GM18868 (cell line): ENCODE measurements around the gene PKHD1.

Experiments
- ATAC-seq: cut with Tn5 transposase; IDR thresholded peaks from one replicate; pipeline ENCODE4 v1.9.1; 2021; ENCODE audit warnings: mild to moderate bottlenecking, moderate library complexity; ENCODE audit not compliant: unreplicated experiment

Gene PKHD1, protein sequence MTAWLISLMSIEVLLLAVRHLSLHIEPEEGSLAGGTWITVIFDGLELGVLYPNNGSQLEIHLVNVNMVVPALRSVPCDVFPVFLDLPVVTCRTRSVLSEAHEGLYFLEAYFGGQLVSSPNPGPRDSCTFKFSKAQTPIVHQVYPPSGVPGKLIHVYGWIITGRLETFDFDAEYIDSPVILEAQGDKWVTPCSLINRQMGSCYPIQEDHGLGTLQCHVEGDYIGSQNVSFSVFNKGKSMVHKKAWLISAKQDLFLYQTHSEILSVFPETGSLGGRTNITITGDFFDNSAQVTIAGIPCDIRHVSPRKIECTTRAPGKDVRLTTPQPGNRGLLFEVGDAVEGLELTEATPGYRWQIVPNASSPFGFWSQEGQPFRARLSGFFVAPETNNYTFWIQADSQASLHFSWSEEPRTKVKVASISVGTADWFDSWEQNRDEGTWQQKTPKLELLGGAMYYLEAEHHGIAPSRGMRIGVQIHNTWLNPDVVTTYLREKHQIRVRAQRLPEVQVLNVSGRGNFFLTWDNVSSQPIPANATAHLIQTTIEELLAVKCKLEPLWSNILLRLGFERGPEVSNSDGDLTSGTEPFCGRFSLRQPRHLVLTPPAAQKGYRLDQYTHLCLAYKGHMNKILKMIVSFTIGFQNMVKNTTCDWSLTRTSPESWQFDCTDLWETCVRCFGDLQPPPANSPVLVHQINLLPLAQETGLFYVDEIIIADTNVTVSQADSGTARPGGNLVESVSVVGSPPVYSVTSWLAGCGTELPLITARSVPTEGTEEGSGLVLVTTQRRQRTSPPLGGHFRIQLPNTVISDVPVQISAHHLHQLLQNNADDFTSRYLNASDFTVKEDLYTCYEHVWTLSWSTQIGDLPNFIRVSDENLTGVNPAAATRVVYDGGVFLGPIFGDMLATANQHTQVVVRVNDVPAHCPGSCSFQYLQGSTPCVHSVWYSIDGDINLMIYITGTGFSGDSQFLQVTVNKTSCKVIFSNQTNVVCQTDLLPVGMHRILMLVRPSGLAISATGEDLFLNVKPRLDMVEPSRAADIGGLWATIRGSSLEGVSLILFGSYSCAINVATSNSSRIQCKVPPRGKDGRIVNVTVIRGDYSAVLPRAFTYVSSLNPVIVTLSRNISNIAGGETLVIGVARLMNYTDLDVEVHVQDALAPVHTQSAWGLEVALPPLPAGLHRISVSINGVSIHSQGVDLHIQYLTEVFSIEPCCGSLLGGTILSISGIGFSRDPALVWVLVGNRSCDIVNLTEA (N-terminal part only)

DNA sequence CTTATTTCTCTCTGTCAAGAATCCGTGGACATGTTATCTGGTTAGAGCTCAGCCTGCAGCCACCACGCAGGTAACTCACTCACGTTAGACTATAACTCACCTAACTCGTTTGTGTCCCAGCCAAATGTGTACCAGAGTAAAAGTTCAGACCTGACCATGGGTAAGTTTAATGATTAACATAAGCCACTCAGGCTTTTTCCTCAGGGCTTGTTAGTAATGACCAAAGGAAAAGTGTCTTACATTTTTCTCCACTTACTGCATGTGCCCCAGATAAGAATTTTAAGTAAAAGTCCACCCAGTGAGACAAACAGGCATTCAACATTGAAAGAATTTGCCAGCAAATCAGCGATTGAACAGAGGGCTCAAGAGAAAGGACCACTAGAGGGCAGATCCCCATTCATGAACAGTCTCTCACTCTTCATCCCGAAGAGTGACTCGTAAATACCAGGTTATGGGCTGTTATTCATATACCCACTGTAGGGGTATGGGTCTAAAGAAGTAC lies at the start of gene PKHD1:
TSS of gene PKHD1 (minus strand) at position 116 of the 502 bp plus-strand sequence. CDS start 2,680 bp downstream, outside the sequence.
- ATAC-seq: no peak

DNA sequence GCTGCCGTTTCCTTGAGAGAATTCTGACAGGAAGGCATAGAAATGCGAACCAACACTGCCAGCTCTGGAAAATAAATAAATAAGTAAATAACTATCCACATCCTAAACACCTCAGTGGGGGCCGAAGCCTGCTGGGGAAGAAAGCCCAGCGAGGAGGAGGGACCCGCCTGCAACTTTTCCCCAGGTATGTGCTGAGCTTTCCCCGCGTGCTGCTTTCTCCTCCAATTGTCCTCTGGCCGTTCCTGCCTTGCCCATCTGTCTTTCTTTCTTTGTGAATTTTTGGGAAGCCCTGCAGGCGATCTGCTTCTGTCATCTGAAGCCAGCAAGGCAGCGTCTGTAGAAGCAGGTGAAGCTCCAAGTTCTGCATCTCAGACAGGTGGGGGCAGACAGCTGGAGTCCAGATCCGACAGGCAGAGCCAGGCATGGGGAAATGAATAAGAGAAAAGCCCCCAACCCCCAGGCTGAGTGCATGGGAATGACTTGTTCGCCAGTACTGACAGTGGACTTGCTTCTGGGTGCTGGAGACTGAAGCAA lies 49.6 kb upstream of the PKHD1 start:
- ATAC-seq: no peak

DNA sequence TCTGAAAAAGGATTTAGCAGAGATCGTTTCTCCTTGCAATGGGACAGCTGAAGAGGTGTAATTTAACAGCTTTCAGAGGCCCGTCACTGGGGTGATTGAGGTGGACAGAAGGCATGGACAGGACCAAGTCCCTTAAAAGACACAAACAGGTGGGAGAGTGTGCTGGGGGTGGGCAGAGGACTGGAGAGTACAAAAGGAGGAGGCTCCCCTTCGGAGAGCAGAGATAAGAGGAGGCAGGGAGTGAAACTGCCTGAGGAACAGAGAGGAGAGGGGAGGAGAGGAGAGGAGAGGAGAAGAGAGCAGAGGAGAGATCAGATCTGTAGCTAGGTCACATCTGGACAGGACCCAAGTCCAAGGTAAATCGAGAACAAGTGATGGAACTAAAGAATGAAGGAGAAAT lies 48.6 kb upstream of the PKHD1 start:
- ATAC-seq: no peak

DNA sequence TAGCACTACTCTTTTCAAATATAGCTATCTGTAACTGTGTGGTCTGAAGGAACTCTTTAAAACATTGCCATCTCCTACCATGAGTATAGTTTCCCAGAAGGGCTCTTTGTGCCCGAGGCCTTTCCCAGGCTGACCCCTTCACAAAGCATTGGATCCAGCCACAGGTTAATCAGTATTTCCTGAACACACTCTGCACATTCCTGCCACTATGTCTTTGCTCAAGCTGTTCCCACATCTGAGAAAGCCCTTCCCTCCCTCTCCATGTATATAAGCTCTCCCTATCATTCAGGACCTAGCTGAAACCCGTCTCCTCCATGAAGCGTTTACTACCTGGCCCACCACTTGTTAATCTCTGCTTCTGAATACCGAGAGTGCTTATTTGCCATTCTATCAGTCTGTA lies 47.8 kb upstream of the PKHD1 start:
- no peak for ATAC-seq

DNA sequence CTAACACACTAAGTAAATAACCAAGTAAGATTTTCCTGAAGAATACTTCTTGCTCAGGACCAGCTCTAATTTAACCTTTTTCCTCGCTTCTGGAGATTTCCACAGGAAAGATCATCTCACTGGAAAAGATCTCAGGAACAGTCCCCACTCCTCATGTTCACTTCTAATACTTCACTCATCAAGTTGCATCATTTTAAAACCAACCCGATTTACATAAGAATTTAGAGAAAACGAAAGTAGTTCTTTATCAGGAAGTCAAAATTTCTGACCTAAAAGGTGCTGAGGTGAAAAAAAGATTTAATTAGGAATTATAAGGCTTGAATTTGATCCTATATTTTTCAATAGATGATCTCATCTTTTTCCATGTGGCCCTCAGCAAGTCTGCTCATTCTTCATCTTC lies 46.6 kb upstream of the PKHD1 start:
- no peak for ATAC-seq

DNA sequence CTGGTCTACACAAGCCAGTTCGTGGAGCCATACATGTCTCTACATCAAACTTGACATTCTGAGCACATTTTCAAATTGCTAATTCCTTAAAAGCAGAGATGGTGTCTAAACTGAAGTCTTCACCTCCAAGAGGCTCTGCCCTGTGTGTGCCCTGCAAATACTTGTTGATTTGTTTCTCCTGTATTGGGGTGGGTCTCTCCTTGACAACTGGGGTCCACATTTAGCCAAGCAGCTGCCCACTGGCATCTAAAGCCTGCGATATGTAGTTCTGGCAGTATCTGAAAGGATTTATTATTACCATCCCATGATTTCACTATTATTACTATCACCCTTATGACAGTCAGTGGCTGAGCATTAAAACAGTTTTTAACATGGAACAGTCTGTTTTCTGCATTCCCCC lies 45.9 kb upstream of the PKHD1 start:
- ATAC-seq: no peak

DNA sequence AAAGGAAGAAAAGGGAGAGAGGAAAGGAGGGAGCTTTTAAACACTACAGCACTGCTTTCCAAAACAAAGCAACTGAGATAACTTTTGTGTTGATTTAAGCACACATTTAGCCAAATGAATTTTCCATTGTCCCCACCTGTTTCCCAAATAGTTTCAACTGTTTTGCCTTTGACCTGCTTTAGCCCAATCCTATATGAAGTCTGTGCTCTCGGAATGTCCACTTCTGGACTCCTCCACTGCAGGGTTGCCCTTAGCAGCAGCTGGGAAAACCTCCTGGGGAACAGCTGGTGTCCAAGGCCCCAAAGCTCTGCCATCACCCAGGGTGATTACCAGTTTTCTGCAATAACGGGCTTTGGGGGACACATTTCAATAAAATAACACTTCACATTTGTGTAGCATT lies 44.9 kb upstream of the PKHD1 start:
- no peak for ATAC-seq

DNA sequence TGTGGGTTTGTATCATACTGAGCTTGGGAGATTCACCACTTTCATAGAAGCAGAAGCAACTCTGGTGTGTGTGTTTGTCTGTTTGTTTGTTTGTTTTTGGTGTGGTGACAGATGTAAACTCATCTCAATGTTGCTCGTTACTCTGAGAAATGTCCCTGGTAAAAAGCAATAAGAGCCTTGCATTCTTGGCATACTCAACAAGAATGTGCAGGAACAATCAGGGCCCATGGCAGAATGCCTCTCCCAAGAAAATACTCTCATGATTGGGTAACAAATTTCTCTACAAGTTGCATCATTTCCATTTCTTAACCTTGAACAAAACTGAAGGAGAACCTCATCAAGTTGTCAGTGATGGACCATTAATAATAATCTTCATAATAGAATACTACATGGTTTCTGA lies 43.0 kb upstream of the PKHD1 start:
- ATAC-seq: no peak

DNA sequence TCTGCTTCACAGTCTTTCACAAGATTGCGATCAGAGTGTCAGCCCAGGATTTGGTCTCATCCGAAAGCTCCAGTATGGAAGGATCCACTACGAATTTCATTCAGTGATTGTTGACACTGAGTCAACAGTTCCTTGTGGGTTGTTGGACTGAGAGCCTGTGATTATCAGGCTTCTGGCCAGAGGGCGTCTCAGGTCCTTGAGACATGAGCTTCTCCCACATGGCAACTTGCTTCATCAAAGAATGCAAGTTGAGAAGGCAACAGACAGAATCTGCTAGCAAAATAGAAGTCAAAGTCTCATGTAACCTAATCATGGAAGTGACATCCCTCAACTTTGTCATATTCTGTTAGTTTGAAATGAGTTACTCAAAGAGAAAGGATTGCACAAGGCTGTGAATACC lies 40.5 kb upstream of the PKHD1 start:
- ATAC-seq: no peak

DNA sequence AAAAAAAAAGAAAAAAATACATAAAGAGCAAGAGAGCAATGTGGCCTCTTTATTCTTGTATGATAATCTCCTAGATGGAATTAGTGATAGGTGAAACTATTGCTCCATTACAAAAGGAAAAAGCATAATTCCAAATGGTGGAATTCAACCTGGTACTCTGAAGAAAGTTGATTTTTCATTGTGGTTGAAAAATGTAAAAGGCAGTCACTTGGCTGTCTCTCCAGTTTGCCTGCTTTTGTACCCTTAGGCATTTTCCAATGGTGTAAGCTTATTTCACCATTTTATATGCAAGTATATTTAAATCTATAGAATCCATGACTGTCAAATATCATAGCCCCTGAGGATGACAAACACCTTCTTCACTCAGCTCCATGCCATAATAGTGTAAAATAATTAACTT lies 38.8 kb upstream of the PKHD1 start:
- no peak for ATAC-seq

DNA sequence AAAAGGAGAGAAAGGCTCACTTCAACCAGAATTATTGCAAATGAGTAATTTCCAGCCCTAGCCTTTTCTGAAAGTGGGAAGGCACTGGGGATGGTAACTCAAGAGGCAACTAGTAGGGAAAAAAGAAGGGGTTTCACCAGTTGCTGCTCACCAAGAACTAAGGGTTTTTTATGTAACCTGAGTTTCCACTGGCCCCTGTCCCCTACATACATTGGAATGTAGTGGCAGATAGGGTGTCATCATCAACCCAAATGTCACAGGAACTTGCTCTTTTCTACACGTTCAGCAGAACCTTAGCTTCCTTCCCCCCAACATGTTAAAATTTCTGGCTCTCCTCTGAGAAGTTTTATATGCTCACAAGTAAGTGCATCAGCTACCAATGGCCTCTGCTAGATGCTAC lies 38.2 kb upstream of the PKHD1 start:
- no peak for ATAC-seq

DNA sequence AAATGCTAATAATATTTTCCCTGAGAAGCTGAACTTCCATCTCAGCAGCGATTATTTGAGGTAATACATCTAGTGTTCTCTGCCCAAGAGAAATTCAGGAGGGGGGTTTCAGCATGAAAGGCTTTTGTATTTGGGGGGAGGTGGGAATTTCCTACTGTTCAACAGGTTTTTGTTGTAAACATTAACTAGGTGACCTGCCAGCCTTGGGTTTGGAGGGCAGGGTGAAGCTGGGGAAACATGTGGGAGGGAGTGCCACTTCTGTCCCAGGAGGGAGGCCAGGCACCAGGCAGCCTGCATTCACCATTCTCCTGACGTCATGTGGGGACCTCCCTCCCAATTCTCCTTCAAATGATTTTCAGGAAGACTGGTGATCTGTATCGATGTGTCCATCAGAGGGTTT lies 37.7 kb upstream of the PKHD1 start:
- ATAC-seq: no peak

DNA sequence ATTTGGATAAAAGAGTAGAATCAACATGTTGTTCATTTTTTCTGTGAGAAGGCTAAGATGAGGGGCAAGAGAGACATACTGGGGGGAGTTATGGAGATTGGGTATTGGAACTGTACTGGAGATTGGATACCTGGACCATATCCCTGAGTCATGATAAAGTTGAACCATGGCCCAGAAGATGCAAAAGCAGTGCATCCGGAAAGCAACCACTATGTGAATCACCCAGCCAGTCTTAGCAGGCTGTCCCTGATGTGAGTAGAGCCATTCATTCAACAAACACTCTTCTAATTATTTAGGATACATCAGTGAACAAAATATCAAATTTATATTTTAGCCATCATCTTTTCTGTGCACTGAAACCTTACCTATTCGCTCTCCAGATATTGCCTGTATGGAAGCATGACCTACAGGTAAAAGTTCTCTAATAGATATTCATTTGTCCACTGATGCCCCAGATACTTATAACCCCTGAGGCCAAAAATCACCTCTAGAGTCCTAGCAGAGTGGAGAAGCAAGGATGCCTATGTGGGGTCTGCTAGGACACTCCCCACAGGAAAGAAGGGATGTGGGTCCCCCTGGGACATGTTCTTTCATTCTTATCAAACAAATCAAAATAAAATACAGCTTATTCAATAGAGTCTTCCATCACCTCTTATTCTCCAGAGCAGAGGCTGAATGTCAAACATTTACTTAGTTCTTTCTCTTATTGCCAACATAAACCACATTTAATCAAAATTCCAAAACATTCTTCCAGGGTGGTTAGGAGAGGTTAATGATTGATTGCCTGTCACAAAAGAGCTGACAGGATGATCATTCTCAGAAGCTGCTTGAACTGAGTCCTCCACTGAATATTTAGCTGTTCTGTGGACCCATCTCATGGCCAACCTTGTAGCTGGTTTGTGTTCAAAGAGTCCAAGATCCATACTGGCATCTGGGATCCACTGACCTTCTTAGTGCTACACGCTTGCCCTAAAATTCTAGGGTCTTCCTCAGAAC lies 37.0 kb upstream of the PKHD1 start:
- no peak for ATAC-seq

DNA sequence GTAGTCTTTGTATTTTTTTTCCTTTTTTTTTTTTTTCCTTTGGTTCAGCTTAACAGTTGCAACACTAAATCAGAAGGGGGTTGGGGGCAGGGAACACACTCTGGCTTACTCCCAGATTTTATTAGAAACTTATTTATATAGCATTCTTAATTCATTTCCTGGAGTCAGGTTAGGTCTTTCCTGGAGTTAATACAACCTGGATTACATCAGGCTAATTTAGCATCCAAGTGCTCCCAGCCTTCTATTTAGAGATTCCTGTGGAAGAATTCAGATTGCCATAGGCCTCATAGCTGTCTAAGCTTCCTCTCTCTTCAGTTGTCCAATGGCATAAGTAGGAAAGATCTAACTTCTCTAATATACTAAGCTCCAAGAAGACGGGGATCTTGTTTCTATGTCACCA lies 35.8 kb upstream of the PKHD1 start:
- no peak for ATAC-seq

DNA sequence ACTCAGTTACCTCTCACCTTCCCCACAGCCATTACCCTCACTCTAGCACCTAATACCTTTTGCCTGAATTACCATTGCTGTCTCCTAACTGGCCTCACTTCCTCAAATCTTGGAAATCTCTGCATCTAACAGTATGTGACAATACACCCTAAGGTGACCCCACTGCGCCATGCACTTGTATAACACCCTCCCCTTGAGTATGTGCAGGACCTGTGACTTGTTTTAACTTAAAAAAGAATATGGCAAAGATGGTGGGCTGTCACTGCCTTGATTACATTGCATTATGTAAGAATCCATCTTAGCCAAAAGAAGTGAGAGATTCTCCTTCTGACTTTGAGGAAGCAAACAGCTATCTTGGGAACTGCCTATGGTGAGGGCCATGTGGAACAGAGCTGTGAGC lies 29.9 kb upstream of the PKHD1 start:
- no peak for ATAC-seq

DNA sequence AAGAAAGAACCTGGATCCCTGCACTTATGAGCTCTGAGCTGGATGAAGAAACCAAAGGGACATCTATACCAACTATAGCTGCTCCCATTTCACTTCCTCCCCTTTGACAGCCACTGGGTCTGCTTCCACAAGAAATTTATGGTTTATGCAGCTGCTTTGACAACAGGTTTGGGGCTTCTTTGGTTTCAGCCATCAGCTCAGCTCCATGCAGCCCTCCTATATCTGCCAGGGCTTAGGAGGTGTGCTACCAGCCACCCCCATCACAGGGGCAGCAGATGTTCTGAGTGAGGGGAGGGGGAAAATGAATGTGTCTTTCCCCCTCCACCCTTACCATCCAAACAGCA lies 29.2 kb upstream of the PKHD1 start:
- no peak for ATAC-seq

DNA sequence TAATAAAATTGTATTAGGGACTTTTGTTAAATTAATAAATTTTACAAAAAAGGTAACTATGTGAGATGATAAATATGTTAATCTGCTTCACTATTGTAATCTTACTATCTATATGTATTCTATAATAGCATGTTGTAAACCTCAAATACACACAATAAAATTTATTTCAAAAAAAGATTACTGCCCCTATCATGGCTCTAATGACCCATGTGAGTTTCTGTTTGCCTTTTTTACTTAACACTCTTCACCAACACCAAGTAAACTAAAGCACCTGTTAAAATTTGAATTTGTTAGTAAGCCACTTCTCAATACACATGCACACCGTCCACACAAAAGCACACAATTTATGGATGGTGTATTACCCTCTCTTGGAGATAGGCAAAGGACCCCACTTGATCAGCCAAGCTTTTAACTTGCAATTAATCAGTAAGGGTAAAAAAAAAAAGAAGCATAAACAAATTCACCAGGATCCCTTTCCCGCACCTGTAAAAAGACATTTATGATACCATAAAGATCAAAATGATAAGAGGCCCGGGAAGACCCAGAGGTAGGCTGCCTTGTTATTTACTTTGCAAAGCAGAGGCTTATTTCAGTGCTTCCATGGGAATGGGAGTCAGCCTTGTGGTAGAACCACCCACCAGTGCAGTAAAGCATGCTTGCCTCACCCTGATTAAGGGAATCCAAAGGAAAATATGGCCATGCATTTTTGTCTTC lies 28.6 kb upstream of the PKHD1 start:
- ATAC-seq: no peak

DNA sequence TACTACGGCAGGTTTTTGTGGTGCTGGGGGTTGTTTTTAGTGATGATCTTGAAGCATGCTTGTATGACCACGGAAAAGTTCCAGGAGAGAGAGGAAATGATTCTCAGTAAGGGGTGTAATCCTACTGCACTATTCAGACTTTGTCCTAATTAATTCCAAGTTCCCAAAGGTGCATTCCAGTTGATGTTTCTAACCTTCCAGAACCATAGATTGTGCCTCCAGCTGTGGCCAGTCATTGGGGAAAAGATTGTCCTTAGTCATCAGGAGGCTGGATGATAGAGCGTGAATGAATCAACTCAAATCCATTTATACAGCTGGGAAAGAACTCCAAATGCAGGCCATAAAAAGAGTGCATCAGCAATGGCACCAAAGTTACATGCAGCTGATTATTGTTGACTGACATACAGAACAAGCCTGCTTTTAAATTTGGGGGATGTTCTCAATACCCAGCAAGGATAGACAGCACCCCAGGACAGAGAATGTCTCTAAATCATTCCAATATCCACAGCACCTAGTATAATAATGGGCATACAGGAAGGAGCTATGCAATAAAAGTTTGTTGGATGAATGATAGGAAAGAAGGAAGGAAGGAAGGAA lies 27.8 kb upstream of the PKHD1 start:
- ATAC-seq: no peak

DNA sequence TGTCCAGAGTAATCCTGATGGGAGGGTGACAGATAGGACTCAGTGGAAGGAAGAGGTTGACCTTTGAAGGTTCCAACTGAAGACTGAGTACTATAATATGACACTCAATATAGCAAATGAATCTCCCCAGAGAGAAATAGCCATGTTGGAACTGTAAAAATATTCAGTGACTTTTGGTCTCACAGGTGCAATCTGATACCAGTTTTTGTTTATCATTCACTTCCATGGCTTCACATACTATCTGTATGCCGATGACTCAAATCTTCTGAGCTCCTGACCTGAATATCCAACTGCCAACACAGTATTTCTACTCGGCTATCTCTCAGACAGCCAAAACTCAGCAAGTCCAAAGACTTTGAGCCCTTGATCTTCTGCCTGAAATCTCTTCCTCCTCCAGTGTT lies 21.8 kb upstream of the PKHD1 start:
- ATAC-seq: no peak
